ENCODE results near the gene TTI1. TPM values are rescaled to one million over a fixed set of nuclear protein-coding genes. Genes with fewer than 3 reads are reported as not detected.

Gene TTI1
- total and polyA plus RNA-seq, 2 of the 13 experiments (the other 11 are each of a cell fraction or from before 2014, with no cell fraction given), result 22.9 to 39.8 TPM

DNA sequence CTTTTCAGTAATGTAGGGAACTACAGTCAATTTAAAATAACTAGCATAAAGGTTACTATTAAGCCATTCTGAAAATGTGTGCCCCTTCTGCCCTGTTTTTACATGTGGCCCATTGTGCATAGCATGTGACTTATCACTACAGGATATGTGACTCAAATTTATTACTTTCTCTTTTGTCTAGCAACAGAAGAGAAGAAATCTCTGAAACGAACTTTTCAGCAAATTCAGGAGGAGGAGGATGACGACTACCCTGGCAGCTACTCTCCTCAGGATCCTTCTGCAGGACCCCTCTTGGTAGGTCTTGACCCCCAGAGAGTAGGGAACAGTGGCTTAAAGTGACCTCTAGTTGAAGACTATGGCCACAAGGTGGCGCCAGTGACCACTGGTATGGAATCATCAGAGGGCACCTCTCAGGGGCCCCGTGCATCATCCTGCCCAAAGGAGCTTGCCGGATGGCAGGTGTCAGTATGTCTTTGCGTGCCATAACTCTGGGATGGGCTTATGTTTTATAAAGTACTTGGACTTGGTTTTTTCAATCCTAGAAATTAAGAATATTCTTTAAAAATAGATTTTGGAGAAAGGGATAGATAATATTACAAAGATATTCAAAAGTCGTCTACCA lies 24.2 kb upstream of the TTI1 start (continued):
- TF ChIP-seq, protein P1, sequence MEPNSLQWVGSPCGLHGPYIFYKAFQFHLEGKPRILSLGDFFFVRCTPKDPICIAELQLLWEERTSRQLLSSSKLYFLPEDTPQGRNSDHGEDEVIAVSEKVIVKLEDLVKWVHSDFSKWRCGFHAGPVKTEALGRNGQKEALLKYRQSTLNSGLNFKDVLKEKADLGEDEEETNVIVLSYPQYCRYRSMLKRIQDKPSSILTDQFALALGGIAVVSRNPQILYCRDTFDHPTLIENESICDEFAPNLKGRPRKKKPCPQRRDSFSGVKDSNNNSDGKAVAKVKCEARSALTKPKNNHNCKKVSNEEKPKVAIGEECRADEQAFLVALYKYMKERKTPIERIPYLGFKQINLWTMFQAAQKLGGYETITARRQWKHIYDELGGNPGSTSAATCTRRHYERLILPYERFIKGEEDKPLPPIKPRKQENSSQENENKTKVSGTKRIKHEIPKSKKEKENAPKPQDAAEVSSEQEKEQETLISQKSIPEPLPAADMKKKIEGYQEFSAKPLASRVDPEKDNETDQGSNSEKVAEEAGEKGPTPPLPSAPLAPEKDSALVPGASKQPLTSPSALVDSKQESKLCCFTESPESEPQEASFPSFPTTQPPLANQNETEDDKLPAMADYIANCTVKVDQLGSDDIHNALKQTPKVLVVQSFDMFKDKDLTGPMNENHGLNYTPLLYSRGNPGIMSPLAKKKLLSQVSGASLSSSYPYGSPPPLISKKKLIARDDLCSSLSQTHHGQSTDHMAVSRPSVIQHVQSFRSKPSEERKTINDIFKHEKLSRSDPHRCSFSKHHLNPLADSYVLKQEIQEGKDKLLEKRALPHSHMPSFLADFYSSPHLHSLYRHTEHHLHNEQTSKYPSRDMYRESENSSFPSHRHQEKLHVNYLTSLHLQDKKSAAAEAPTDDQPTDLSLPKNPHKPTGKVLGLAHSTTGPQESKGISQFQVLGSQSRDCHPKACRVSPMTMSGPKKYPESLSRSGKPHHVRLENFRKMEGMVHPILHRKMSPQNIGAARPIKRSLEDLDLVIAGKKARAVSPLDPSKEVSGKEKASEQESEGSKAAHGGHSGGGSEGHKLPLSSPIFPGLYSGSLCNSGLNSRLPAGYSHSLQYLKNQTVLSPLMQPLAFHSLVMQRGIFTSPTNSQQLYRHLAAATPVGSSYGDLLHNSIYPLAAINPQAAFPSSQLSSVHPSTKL (CRISPR knock-in tag; IDR thresholded peaks at IDR 0.05), result peak; percentile 32
- no peak for TF ChIP-seq KAT7 (CRISPR knock-in tag; IDR thresholded peaks at IDR 0.05; ENCODE audit: borderline replicate concordance)
- TF ChIP-seq, protein P2, sequence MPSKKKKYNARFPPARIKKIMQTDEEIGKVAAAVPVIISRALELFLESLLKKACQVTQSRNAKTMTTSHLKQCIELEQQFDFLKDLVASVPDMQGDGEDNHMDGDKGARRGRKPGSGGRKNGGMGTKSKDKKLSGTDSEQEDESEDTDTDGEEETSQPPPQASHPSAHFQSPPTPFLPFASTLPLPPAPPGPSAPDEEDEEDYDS (CRISPR knock-in tag; IDR thresholded peaks at IDR 0.05), result peak; percentile 30; the same call in 1 of the 2 replicates
- TF ChIP-seq SIN3A (IDR thresholded peaks at IDR 0.05; ENCODE audit: borderline replicate concordance, low read depth, low read length), result no peak
- no peak for TF ChIP-seq NFE2L2 (IDR thresholded peaks at IDR 0.05; ENCODE audit: low read length)
- peak; percentile 19; the same call in 1 of the 2 replicates for TF ChIP-seq SALL1 (CRISPR knock-in tag; IDR thresholded peaks at IDR 0.05)
- peak; percentile 75 for TF ChIP-seq ZNF501 (CRISPR knock-in tag; IDR thresholded peaks at IDR 0.05)
- TF ChIP-seq FOXO1 (CRISPR knock-in tag; IDR thresholded peaks at IDR 0.05), result 0 out of 2 replicates have a peak, but pooled peaks have one; percentile 13
- 0 out of 2 replicates have a peak, but pooled peaks have one; percentile 8 for TF ChIP-seq ZNF792 (CRISPR knock-in tag; IDR thresholded peaks at IDR 0.05)
- 0 out of 2 replicates have a peak, but pooled peaks have one; percentile 33 for TF ChIP-seq ZNF878 (CRISPR knock-in tag; IDR thresholded peaks at IDR 0.05)
- TF ChIP-seq ZBTB7B (CRISPR knock-in tag; IDR thresholded peaks at IDR 0.05), result peak; percentile 45; the same call in 1 of the 2 replicates
- TF ChIP-seq ATF7 (IDR thresholded peaks at IDR 0.05), result no peak
- no peak for TF ChIP-seq ATF7 (CRISPR knock-in tag; IDR thresholded peaks at IDR 0.05)

Measured in HepG2 (cell line).